ENCODE data around the gene WWOX. TPM values are rescaled to one million over a fixed set of nuclear protein-coding genes. Genes with fewer than 3 reads are reported as not detected.

WWOX gene
- total RNA-seq, 1 donor from 2014 or later = 8.9 TPM

DNA sequence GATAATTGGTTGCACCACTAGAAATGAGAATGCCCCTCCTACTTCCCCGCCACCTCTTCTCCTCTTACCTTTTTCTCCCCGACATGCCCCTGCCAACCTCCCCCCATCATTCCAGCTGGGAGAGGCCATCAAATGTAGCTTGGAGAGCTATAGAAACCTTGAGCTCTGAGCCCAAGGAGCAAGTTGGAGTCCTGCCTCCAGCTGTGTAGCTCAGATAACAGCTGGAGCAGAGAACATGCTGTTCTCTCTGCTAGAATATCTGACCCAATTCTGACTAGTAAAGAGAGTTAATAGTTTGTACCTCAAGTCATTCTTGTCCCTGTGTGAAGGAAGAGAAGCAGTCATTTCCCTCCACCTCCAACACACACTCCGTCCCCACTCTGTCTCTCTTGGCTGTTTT, 1010.8 kb downstream of the WWOX start:
- TF ChIP-seq, protein P1, sequence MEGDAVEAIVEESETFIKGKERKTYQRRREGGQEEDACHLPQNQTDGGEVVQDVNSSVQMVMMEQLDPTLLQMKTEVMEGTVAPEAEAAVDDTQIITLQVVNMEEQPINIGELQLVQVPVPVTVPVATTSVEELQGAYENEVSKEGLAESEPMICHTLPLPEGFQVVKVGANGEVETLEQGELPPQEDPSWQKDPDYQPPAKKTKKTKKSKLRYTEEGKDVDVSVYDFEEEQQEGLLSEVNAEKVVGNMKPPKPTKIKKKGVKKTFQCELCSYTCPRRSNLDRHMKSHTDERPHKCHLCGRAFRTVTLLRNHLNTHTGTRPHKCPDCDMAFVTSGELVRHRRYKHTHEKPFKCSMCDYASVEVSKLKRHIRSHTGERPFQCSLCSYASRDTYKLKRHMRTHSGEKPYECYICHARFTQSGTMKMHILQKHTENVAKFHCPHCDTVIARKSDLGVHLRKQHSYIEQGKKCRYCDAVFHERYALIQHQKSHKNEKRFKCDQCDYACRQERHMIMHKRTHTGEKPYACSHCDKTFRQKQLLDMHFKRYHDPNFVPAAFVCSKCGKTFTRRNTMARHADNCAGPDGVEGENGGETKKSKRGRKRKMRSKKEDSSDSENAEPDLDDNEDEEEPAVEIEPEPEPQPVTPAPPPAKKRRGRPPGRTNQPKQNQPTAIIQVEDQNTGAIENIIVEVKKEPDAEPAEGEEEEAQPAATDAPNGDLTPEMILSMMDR (IDR thresholded peaks at IDR 0.05; ENCODE audit: borderline replicate concordance) = no peak
- DNase-seq = no peak
- no peaks in the 10 kb centered on the region for H3K27me3 ChIP-seq (ENCODE audit: low read depth)
- no peak overlapping the region for H3K27ac ChIP-seq (replicated peaks)
- no peaks in the 10 kb centered on the region for H3K4me1 ChIP-seq
- no peaks in the 10 kb centered on the region for H3K9me3 ChIP-seq (replicated peaks)
- no peak overlapping the region for H3K4me3 ChIP-seq
- intact Hi-C loops (cut with micrococcal nuclease) = no loop called here
- no peaks in the 10 kb centered on the region for H3K36me3 ChIP-seq

DNA sequence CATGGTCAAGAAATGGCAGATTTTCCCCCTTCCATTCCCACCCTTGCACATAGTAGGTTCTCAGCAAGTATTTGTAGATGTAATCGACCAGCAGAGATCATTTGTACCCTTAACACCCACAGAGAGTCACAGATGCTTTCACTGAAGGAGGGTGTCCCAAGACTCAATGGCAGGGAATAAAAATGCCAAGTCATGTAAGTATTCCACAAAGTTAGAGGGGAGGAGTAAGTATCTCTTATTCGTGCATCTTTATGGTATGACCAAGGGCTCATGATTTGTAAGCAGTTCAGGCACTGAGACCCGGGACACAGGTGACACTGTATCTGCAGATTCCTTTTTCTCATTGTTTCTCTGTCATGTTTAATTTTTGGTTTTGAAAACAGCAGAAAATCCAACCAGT, 1011.5 kb downstream of the WWOX start:
- H3K36me3 ChIP-seq = no peaks in the 10 kb centered on the region
- H3K4me1 ChIP-seq = no peaks in the 10 kb centered on the region
- TF ChIP-seq, protein P1 (IDR thresholded peaks at IDR 0.05; ENCODE audit: borderline replicate concordance) = no peak
- no peaks in the 10 kb centered on the region for H3K9me3 ChIP-seq (replicated peaks)
- intact Hi-C loops (cut with micrococcal nuclease) = no loop called here
- no peak overlapping the region for H3K4me3 ChIP-seq
- no peak for DNase-seq
- no peaks in the 10 kb centered on the region for H3K27me3 ChIP-seq (ENCODE audit: low read depth)
- H3K27ac ChIP-seq (replicated peaks) = no peak overlapping the region

DNA sequence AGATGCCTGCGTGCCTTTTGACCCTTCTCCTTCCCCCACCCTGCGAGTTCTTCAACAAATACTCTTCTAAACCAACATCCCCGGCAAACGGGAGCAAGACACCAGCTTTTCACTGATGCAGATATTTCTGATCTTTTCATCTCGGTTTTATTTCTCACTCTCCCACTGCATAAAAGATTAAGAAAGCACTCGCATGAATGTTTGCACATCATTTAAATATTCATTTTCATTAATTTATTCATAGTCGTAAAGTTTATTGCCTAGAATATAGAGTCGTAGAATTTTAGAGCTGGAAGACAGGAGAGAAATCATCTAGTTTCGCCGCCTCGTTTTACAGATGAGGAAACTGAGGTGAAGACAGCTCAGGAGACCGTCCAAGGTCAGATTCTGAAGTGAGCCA, 1013.0 kb downstream of the WWOX start:
- no peaks in the 10 kb centered on the region for H3K36me3 ChIP-seq
- no peak overlapping the region for H3K27ac ChIP-seq (replicated peaks)
- intact Hi-C loops (cut with micrococcal nuclease) = no loop called here
- H3K9me3 ChIP-seq (replicated peaks) = peaks cover 12% of the 10 kb centered on the region
- no peaks in the 10 kb centered on the region for H3K27me3 ChIP-seq (ENCODE audit: low read depth)
- H3K4me1 ChIP-seq = no peaks in the 10 kb centered on the region
- no peak for DNase-seq
- H3K4me3 ChIP-seq = no peak overlapping the region
- TF ChIP-seq, protein P1 (IDR thresholded peaks at IDR 0.05; ENCODE audit: borderline replicate concordance) = no peak

DNA sequence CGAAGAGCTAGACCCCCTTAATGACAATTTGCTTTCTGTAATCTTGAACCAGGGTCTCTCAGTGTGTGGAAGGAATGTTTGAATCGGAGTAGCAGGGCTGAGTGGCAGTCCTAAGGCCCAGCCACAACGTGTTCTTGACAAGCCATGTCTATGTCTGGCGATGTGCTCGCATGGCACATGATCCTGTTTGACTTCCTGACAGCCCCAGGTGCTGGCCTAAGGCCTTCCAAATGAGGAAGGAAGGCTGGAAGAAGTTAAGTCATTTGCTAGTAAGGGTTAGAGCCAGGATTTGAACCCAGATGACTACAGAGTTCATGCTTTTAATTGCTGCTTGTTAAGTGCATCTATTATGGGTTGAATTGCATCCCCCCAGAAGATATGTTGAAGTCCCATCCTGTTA, 1014.4 kb downstream of the WWOX start:
- Histone ChIP-seq H3K27ac (replicated peaks) (no peak overlapping the region), H3K36me3 (no peaks in the 10 kb centered on the region), H3K4me1 (no peaks in the 10 kb centered on the region), H3K9me3 (replicated peaks) (peaks cover 15% of the 10 kb centered on the region), H3K27me3 (ENCODE audit: low read depth) (no peaks in the 10 kb centered on the region), H3K4me3 (no peak overlapping the region)
- intact Hi-C loops (cut with micrococcal nuclease) = no loop called here
- DNase-seq = no peak
- TF ChIP-seq, protein P1 (IDR thresholded peaks at IDR 0.05; ENCODE audit: borderline replicate concordance) = no peak

DNA sequence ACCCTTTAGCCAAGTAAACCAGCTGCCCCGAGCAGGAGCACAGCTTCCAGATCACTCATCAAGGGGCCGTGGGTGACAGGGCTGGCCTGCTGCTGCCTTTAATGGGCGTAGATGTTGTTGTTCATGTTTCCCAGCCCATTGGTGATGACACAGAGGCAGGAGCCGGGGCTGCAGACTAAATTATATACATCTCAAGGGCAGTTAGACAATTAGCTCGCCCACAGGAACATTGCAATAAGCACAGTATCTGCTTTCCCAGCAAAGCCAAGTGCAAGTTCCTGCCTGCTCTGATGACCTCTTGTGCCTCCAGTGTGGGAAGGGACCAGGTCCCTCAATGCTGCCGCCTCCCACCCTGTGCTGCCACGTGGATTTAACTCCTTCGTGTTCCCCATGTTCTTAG, 1015.3 kb downstream of the WWOX start:
- Histone ChIP-seq H3K36me3 (no peaks in the 10 kb centered on the region), H3K9me3 (replicated peaks) (peaks cover 15% of the 10 kb centered on the region), H3K4me1 (no peaks in the 10 kb centered on the region), H3K4me3 (no peak overlapping the region), H3K27ac (replicated peaks) (no peak overlapping the region), H3K27me3 (ENCODE audit: low read depth) (no peaks in the 10 kb centered on the region)
- DNase-seq = no peak
- intact Hi-C loops (cut with micrococcal nuclease) = no loop called here
- TF ChIP-seq, protein P1 (IDR thresholded peaks at IDR 0.05; ENCODE audit: borderline replicate concordance) = no peak

DNA sequence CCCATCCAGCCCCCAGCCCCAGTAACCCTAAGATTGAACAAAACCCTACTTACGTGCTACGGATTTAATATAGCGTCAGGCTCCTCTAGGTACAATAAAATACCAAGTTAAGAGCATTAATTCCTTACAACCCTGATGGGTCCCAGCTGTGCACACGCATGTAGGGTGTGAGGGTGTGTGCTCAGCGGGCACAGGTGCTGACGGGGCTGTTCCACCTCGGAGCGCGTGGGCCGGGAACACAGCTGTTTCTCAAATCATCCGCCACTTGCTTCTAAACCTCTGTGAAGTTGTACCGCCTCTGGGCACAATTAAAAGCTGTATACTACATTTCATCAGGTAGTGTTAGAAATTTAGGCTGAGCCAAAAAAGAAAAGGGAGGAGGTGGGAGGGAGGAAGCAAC, 1022.5 kb downstream of the WWOX start:
- H3K9me3 ChIP-seq (replicated peaks) = peaks cover 8% of the 10 kb centered on the region
- H3K27ac ChIP-seq (replicated peaks) = no peak overlapping the region
- H3K4me1 ChIP-seq = no peaks in the 10 kb centered on the region
- TF ChIP-seq, protein P1 (IDR thresholded peaks at IDR 0.05; ENCODE audit: borderline replicate concordance) = no peak
- no peak for DNase-seq
- no peaks in the 10 kb centered on the region for H3K36me3 ChIP-seq
- H3K27me3 ChIP-seq (ENCODE audit: low read depth) = no peaks in the 10 kb centered on the region
- H3K4me3 ChIP-seq = no peak overlapping the region
- intact Hi-C loops (cut with micrococcal nuclease) = no loop called here

Measured in left ventricle myocardium inferior (tissue), 1 donor.